ENCODE data around the gene FCHO1. TPM values are rescaled to one million over a fixed set of nuclear protein-coding genes. Genes with fewer than 3 reads are reported as not detected.
"Not testable (repeated sequence)": the region's sequence is repeated elsewhere in the genome, so short reads cannot be mapped to it uniquely, and the experiment has no call there.

The FCHO1 gene
- total RNA-seq, 2 experiments from 2014 or later: 54.3 to 54.5 TPM

DNA sequence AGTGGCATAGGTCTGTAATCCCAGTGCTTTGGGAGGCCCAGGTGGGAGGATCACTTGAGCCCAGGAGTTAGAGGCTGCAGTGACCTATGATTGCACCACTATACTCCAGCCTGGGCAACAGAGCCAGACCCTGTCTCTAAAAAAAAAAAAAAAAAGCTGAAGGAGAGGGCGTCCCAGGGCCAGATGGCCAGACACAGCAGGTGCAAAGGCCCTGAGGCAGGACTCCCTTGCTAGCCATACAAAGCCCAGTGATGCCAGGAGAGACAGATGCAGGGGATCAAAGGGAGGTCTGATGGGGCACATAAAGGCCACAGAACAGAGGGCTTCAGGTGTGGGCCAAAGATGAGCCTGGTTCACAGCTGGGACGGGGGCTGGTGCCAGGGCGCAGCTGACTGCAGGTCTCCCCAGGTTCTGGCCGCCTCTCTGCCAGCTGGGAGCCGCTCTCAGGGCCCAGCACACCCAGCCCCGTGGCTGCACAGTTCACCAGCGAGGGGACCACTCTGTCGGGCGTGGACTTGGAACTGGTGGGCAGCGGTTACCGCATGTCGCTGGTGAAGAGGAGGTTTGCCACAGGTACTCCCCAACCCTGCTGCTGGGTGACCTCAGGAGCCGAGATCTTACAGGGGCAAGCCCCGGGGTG, 36.1 kb downstream of the FCHO1 start:
- peaks cover 23% of the 10 kb centered on the region for H3K36me3 Mint-ChIP-seq
- H3K4me3 Mint-ChIP-seq: no peak overlapping the region
- H3K4me1 Mint-ChIP-seq (ENCODE audit: low read depth): peaks cover 19% of the 10 kb centered on the region
- ChIA-PET POLR2A (no interaction called here), CTCF (no interaction called here)
- H3K27ac Mint-ChIP-seq: no peak overlapping the region
- intact Hi-C loops (cut with micrococcal nuclease): no loop called here
- no peak for DNase-seq
- H3K27me3 Mint-ChIP-seq: no peaks in the 10 kb centered on the region
- H3K9me3 Mint-ChIP-seq: no peaks in the 10 kb centered on the region

GRCh38 chr19:17788632-17789031, 37.4 kb downstream of the FCHO1 start:
- H3K27ac Mint-ChIP-seq: no peak overlapping the region
- intact Hi-C loops (cut with micrococcal nuclease): no loop called here
- POLR2A ChIA-PET: no interaction called here

GRCh38 chr19:17790059-17790780, 38.9 kb downstream of the FCHO1 start:
- ChIA-PET POLR2A (no interaction called here), CTCF (interaction anchor here (1.7 to 2.1 kb wide), 2 partner anchors 69 to 72 kb away, joined by 3 to 6 read pairs; partner anchors contain the start of gene RPL18A)
- intact Hi-C loops (cut with micrococcal nuclease): loop anchor here (5.0 kb wide), 1 partner anchor 142 kb away; the partner anchor contains the start of gene CCDC124
- Mint-ChIP-seq H3K36me3 (peaks cover 8% of the 10 kb centered on the region), H3K27me3 (peaks cover 5% of the 10 kb centered on the region), H3K9me3 (no peaks in the 10 kb centered on the region), H3K27ac (no peak overlapping the region), H3K4me1 (ENCODE audit: low read depth) (peaks cover 23% of the 10 kb centered on the region), H3K4me3 (no peak overlapping the region)
- no peak for DNase-seq

More at GRCh38 chr19:17788632-17789031, 37.4 kb downstream of the FCHO1 start:
- no peak for DNase-seq
- Mint-ChIP-seq H3K9me3 (no peaks in the 10 kb centered on the region), H3K27me3 (peaks cover under 1% of the 10 kb centered on the region), H3K4me3 (no peak overlapping the region), H3K4me1 (ENCODE audit: low read depth) (peaks cover 21% of the 10 kb centered on the region), H3K36me3 (peaks cover 19% of the 10 kb centered on the region)
- CTCF ChIA-PET: no interaction called here

- ChIA-PET POLR2A (no interaction called here), CTCF (interaction anchor here (1.0 kb wide), 1 partner anchor 18 kb away, joined by 3 read pairs; no protein-coding TSS in a partner anchor)
- peaks cover 5% of the 10 kb centered on the region for H3K27me3 Mint-ChIP-seq
- peaks cover 53% of the 10 kb centered on the region for H3K4me1 Mint-ChIP-seq (ENCODE audit: low read depth)
- H3K9me3 Mint-ChIP-seq: no peaks in the 10 kb centered on the region
- H3K36me3 Mint-ChIP-seq: no peaks in the 10 kb centered on the region
- H3K4me3 Mint-ChIP-seq: no peak overlapping the region
- intact Hi-C loops (cut with micrococcal nuclease): loop anchor here (5.0 kb wide), 1 partner anchor 138 kb away; the partner anchor contains the start of gene CCDC124
- DNase-seq: no peak
- no peak overlapping the region for H3K27ac Mint-ChIP-seq
Measured at GRCh38 chr19:17794412-17794730, 43.1 kb downstream of the FCHO1 start.

- no peak for DNase-seq
- Mint-ChIP-seq H3K4me3 (no peak within 1 kb of the TSS), H3K27ac (no peak within 1 kb of the TSS)
Measured at GRCh38 chr19:17794731-17795494, 43.6 kb downstream of the FCHO1 start, which contains the start of gene B3GNT3. Gene B3GNT3, plus strand, starts transcription at chr19:17795138. Its CDS starts 12,670 bp downstream, at chr19:17807808.

GRCh38 chr19:17795495-17795856, 44.2 kb downstream of the FCHO1 start:
- intact Hi-C loops (cut with micrococcal nuclease): no loop called here
- Mint-ChIP-seq H3K27ac (no peak overlapping the region), H3K36me3 (no peaks in the 10 kb centered on the region), H3K4me3 (no peak overlapping the region), H3K27me3 (peaks cover 5% of the 10 kb centered on the region), H3K9me3 (no peaks in the 10 kb centered on the region), H3K4me1 (ENCODE audit: low read depth) (peaks cover 48% of the 10 kb centered on the region)
- ChIA-PET POLR2A (interaction anchor here (0.9 kb wide), 1 partner anchor 11 kb away, joined by 3 read pairs; no protein-coding TSS in a partner anchor), CTCF (interaction anchor here (1.0 to 1.7 kb wide), 3 partner anchors 12 to 61 kb away, joined by 3 to 4 read pairs (median 3); no protein-coding TSS in a partner anchor)
- DNase-seq: no peak

More at GRCh38 chr19:17794731-17795494, 43.6 kb downstream of the FCHO1 start, which contains the start of gene B3GNT3:
- Mint-ChIP-seq H3K36me3 (no peaks in the 10 kb centered on the region), H3K27me3 (peaks cover 5% of the 10 kb centered on the region), H3K9me3 (no peaks in the 10 kb centered on the region), H3K4me1 (ENCODE audit: low read depth) (peaks cover 53% of the 10 kb centered on the region)
- intact Hi-C loops (cut with micrococcal nuclease): loop anchor here (5.0 kb wide), 1 partner anchor 137 kb away; the partner anchor contains the start of gene CCDC124
- ChIA-PET CTCF (interaction anchor here (1.0 to 1.7 kb wide), 3 partner anchors 12 to 61 kb away, joined by 3 to 4 read pairs (median 3); no protein-coding TSS in a partner anchor), POLR2A (interaction anchor here (0.9 kb wide), 1 partner anchor 10 kb away, joined by 3 read pairs; no protein-coding TSS in a partner anchor)

DNA sequence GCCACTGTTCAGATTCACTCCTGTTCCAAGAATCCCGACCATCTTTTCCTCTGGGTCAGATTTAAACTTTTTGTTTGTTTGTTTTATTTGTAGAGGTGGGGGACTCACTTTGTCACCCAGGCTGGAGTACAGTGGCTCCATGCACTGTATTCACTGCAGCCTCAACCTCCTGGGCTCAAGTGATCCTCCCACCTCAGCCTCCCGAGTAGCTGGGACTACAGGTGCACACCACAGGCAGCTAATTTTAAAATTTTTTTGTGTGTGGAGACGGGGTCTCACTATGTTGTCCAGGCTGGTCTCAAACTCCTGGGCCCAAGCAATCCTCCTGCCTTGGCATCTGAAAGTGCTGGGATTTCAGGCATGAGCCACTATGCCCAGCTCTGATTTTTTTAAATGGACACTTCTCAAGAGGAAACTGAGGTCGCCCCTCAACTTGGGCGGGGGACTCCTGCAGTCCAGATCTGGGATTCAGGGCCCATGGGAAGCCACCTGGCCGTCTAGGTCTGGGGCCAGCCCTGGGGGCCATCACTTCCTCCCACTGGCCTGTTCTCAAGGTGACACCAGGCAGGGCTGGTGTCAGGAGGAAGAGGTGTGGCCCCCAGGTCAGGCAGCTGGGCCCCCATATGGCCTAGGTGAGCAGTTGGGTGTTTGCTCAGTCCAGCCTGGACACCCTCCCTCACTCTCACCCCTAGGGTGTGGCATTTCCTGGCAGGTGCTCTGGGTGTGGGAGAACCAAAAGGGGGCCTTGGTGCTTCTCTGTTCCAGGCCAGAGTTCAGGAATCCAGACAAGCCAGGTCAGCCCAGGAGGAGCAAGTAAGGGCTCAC, 44.9 kb downstream of the FCHO1 start:
- Mint-ChIP-seq H3K27me3 (peaks cover 5% of the 10 kb centered on the region), H3K27ac (no peak overlapping the region), H3K36me3 (no peaks in the 10 kb centered on the region), H3K4me1 (ENCODE audit: low read depth) (peaks cover 46% of the 10 kb centered on the region), H3K4me3 (no peak overlapping the region), H3K9me3 (no peaks in the 10 kb centered on the region)
- ChIA-PET POLR2A (no interaction called here), CTCF (interaction anchor here (1.4 to 1.7 kb wide), 3 partner anchors 11 to 60 kb away, joined by 3 to 6 read pairs (median 4); no protein-coding TSS in a partner anchor)
- DNase-seq: no peak
- intact Hi-C loops (cut with micrococcal nuclease): loop anchor here (2.0 kb wide), 1 partner anchor 51 kb away; the partner anchor contains the start of gene JAK3

DNA sequence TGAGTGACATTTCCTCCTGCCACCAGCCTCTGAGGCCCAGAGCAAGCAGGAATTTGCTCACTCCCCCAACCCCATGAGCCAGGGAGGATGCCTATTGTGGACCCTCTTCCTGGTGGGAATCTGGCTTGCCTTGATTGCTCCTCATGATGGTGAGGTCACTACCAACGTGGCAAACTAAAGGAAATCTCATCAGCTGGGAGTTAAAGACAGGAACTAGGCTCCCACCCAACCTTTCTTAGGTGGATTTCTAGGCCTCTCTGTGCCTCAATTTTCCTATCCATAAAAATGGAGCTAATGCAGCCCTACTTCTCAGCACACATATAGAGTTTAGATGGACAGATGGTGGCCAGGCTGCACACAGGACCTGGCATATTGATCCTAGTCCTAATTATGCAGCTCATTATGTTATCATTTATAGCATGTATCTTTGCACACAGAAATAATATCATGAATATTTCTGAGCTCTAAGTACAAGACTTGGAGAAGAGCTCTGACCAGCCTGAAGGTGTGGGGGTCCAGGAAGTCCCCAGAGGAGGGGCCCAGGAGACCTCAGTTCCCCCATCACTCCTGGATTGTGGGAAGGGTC, 45.7 kb downstream of the FCHO1 start:
- peak overlapping the region; percentile 51 for H3K27ac Mint-ChIP-seq
- peaks cover 39% of the 10 kb centered on the region for H3K4me1 Mint-ChIP-seq (ENCODE audit: low read depth)
- intact Hi-C loops (cut with micrococcal nuclease): loop anchor here (2.0 kb wide), 1 partner anchor 50 kb away; the partner anchor contains the start of gene JAK3
- CTCF ChIA-PET: interaction anchor here (1.7 kb wide), 2 partner anchors 12 to 14 kb away, joined by 4 to 6 read pairs; no protein-coding TSS in a partner anchor
- DNase-seq: no peak
- POLR2A ChIA-PET: no interaction called here
- H3K9me3 Mint-ChIP-seq: no peaks in the 10 kb centered on the region
- H3K27me3 Mint-ChIP-seq: peaks cover 5% of the 10 kb centered on the region
- H3K36me3 Mint-ChIP-seq: no peaks in the 10 kb centered on the region
- no peak overlapping the region for H3K4me3 Mint-ChIP-seq

DNA sequence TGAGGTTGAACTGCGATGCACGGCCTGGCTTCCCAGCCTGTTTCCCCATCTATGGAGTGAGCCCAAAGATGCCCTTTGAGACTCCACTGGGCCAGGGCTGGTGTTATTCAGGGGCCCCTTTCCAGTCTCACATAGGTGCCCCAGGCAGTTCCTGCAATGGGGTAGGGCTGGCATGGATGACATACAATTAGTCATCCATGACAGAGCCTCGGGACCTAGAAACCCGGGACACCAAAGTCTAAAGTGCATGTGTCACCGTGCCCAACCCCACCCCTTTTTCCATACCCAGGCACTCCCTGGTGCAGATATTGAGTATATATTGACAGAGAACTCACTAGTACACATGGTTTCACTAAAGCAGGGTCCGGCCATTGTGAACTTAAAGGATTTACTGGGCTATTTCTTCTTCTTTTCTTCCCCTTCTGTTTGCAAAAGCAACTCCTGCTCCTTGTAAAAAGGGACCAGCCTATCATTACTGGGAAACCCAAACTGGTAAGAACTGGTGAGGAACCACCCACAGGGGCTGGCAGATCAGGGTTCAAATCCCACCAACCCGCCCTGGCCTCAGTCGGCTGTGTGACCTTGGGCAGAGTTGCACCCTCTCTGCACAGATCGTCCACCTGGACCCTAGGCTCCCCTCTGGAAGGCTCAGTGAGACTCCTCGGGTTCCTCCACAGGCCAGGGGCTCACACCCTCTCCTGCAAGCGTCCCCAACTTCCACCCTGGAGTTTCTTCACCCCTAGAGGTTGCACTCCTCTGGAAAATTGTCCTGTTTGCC, 46.3 kb downstream of the FCHO1 start:
- intact Hi-C loops (cut with micrococcal nuclease): loop anchor here (2.0 kb wide), 1 partner anchor 49 kb away; the partner anchor contains the start of gene JAK3
- CTCF ChIA-PET: interaction anchor here (1.1 to 1.7 kb wide), 2 partner anchors 12 to 13 kb away, joined by 3 to 6 read pairs; no protein-coding TSS in a partner anchor
- peak; percentile 86 for DNase-seq
- peaks cover 5% of the 10 kb centered on the region for H3K27me3 Mint-ChIP-seq
- POLR2A ChIA-PET: no interaction called here
- H3K36me3 Mint-ChIP-seq: no peaks in the 10 kb centered on the region
- peak overlapping the region; percentile 51 for H3K27ac Mint-ChIP-seq
- no peaks in the 10 kb centered on the region for H3K9me3 Mint-ChIP-seq
- no peak overlapping the region for H3K4me3 Mint-ChIP-seq
- H3K4me1 Mint-ChIP-seq (ENCODE audit: low read depth): peaks cover 41% of the 10 kb centered on the region

GRCh38 chr19:17798599-17798998, 47.3 kb downstream of the FCHO1 start:
- H3K4me3 Mint-ChIP-seq; POLR2A ChIA-PET; H3K27ac Mint-ChIP-seq; H3K9me3 Mint-ChIP-seq; H3K36me3 Mint-ChIP-seq; DNase-seq; intact Hi-C loops (cut with micrococcal nuclease); H3K27me3 Mint-ChIP-seq: not testable (repeated sequence)
- peaks cover 46% of the 10 kb centered on the region for H3K4me1 Mint-ChIP-seq (ENCODE audit: low read depth)
- CTCF ChIA-PET: interaction anchor here (1.1 kb wide), 1 partner anchor 13 kb away, joined by 3 read pairs; no protein-coding TSS in a partner anchor
